K562 (cell line): ENCODE results near the gene TRMU. TPM values are rescaled to one million over a fixed set of nuclear protein-coding genes. Genes with fewer than 3 reads are reported as not detected.

Source experiments
- ATAC-seq: fragments of 200-7000 bp; cut with Tn5 transposase; 3 replicates; pipeline ENCODE4 v1.9.1; 2020; ENCODE audit warnings: moderate library complexity
- BruUV-seq: library from RNA; stranded (reverse); fragments of 400-500 nt; replicated peaks from 2 replicates; lab custom pipeline; 2021; lab: Mats Ljungman, UMichigan
- CTCF ChIA-PET: fragments of 300-600 bp; formaldehyde crosslinking; extraction: SDS; loops from one replicate; lab custom pipeline; 2021; ENCODE audit warnings: low intra/inter-chr PET ratio; lab: Yijun Ruan, JAX
- POLR2A ChIA-PET: fragments of 300-600, 350-650 bp; sonication (Branson Sonifier 250); formaldehyde crosslinking; extraction: SDS; loops from one replicate; lab custom pipeline; 2021; ENCODE audit warnings: antibody characterized with exemption, inconsistent platforms; lab: Yijun Ruan, JAX
- DNase-seq, 4 experiments: peaks; one replicate each; pipeline versions ENCODE4 v3.0.0 to v3.0.0-alpha.2; 2011 to 2018; ENCODE audit warnings: low spot score in 3 of 4, mixed read lengths in 3 of 4; ENCODE audit errors: extremely low read depth in 1 of 4
- FAIRE-seq: peaks from 2 replicates; lab custom pipeline; 2011; peaks lifted over from hg19 to GRCh38; lab: Jason Lieb, UNC
- H2AFZ ChIP-seq: 2 replicates; pipeline ENCODE4 v1.6.0; 2011; ENCODE audit warnings: low read depth, low read length, control low read depth, inconsistent platforms
- H3K27ac ChIP-seq: fragments of 200-600 bp; 3 replicates; pipeline ENCODE4 v1.8.0; 2011; ENCODE audit warnings: low read depth, mild to moderate bottlenecking, control low read depth, inconsistent platforms, low read length, moderate library complexity, mixed read lengths; ENCODE audit errors: extremely low read depth
- H3K27me3 ChIP-seq, 2 experiments: fragments of 300-600 bp in 1 of 2; 2 replicates in 1 of 2; 3 replicates in 1 of 2; pipeline versions ENCODE4 v1.6.0 to v1.8.0; 2011; ENCODE audit warnings: inconsistent platforms in 2 of 2, low read length in 2 of 2, mild to moderate bottlenecking in 1 of 2, mixed read lengths in 1 of 2, moderate library complexity in 1 of 2; ENCODE audit not compliant: control insufficient read depth in 2 of 2, insufficient read depth in 2 of 2
- H3K36me3 ChIP-seq: fragments of 300-600 bp; 3 replicates; pipeline ENCODE4 v1.8.0; 2011; ENCODE audit warnings: mild to moderate bottlenecking, low read length, inconsistent platforms; ENCODE audit not compliant: control insufficient read depth, insufficient read depth
- H3K4me1 ChIP-seq, 2 experiments: fragments of 200-600 bp in 1 of 2; replicated peaks in 1 of 2; 2 replicates in 1 of 2; 3 replicates in 1 of 2; pipeline versions ENCODE4 v1.5.1 to v1.8.0; 2011; ENCODE audit warnings: inconsistent platforms in 2 of 2, low read length in 2 of 2, mild to moderate bottlenecking in 1 of 2, mixed read lengths in 1 of 2, moderate library complexity in 1 of 2; ENCODE audit not compliant: control insufficient read depth in 2 of 2, insufficient read depth in 2 of 2
- H3K4me2 ChIP-seq: 2 replicates; pipeline ENCODE4 v1.6.1; 2011; ENCODE audit warnings: low read length, control low read depth, inconsistent platforms, mixed read lengths; ENCODE audit not compliant: insufficient read depth
- H3K4me3 ChIP-seq: fragments of 200-600 bp; sonication (generic), shearing (Covaris generic); 2 replicates; pipeline ENCODE4 v1.5.1; 2016; ENCODE audit warnings: control low read depth, inconsistent platforms
- H3K79me2 ChIP-seq: fragments of 200-600 bp; 3 replicates; pipeline ENCODE4 v1.8.0; 2011; ENCODE audit warnings: low read length, inconsistent platforms; ENCODE audit not compliant: control insufficient read depth, insufficient read depth
- H3K9ac ChIP-seq, 2 experiments: 2 replicates each; pipeline versions ENCODE4 v1.6.0 to v1.6.1; 2011; ENCODE audit warnings: low read depth in 2 of 2, low read length in 2 of 2, control low read depth in 1 of 2, inconsistent platforms in 1 of 2, mild to moderate bottlenecking in 1 of 2, mixed read lengths in 1 of 2; ENCODE audit not compliant: insufficient read depth in 1 of 2
- H3K9me1 ChIP-seq: one replicate; pipeline ENCODE4 v1.6.0; 2011; ENCODE audit warnings: inconsistent platforms, mild to moderate bottlenecking, low read length, moderate library complexity; ENCODE audit not compliant: control insufficient read depth, insufficient read depth
- H3K9me3 ChIP-seq: replicated peaks from 2 replicates; pipeline ENCODE4 v1.5.1; 2011; ENCODE audit warnings: low read depth, low read length, inconsistent platforms; ENCODE audit not compliant: control insufficient read depth, insufficient read depth
- H4K20me1 ChIP-seq: replicated peaks from 2 replicates; pipeline ENCODE4 v1.6.1; 2011; ENCODE audit warnings: low read length, inconsistent platforms, mixed read lengths; ENCODE audit not compliant: control insufficient read depth, insufficient read depth
- ATF7 ChIP-seq: fragments of 450-650 bp; IDR thresholded peaks from 2 replicates; pipeline ENCODE4 v1.7.1; 2014; ENCODE audit warnings: mild to moderate bottlenecking, moderate library complexity
- CREB3 ChIP-seq: fragments of 450-650 bp; conservative IDR thresholded peaks from 2 replicates; pipeline ENCODE4 v1.6.1; 2016; ENCODE audit warnings: missing genetic modification characterization, low read depth, mild to moderate bottlenecking, missing compliant biosample characterization, moderate library complexity
- DMBX1 ChIP-seq: fragments of 250-450 bp; sonication (Bioruptor Pico); IDR thresholded peaks from 2 replicates; pipeline ENCODE4 v1.8.0; 2022; ENCODE audit warnings: inconsistent platforms, mild to moderate bottlenecking, moderate library complexity, borderline replicate concordance
- EGR1 ChIP-seq: fragments of 450-650 bp; conservative IDR thresholded peaks from 2 replicates; pipeline ENCODE4 v1.6.1; 2017; ENCODE audit warnings: mild to moderate bottlenecking
- EWSR1 ChIP-seq: fragments of 450-650 bp; IDR thresholded peaks from 2 replicates; pipeline ENCODE4 v1.6.1; 2018; ENCODE audit warnings: borderline replicate concordance, mild to moderate bottlenecking, low read depth, moderate library complexity; ENCODE audit not compliant: partially characterized antibody
- KAT8 ChIP-seq: fragments of 450-650 bp; IDR thresholded peaks from 2 replicates; pipeline ENCODE4 v1.6.1; 2016; ENCODE audit warnings: low read depth, mild to moderate bottlenecking
- MAFF ChIP-seq: IDR thresholded peaks from 2 replicates; pipeline ENCODE4 v1.6.1; 2012; ENCODE audit warnings: low read length, improper control_type of control experiment
- NFE2 ChIP-seq: IDR thresholded peaks from 2 replicates; pipeline ENCODE4 v1.6.1; 2014; ENCODE audit warnings: antibody characterized with exemption, low read depth
- NRF1 ChIP-seq, 2 experiments: fragments of 450-650 bp; IDR thresholded peaks in 1 of 2; conservative IDR thresholded peaks in 1 of 2; 2 replicates each; pipeline ENCODE4 v1.6.1; 2014; ENCODE audit warnings: mild to moderate bottlenecking in 2 of 2
- RFX7 ChIP-seq: fragments of 250-450 bp; sonication (Bioruptor Pico); IDR thresholded peaks from 2 replicates; pipeline ENCODE4 v1.5.1; 2021; ENCODE audit warnings: mild to moderate bottlenecking
- SAFB ChIP-seq: fragments of 200-400 bp; formaldehyde crosslinking; IDR thresholded peaks from 2 replicates; pipeline ENCODE4 v1.6.1; 2017; ENCODE audit warnings: low read depth, low read length, borderline replicate concordance
- SMAD4 ChIP-seq: fragments of 250-450 bp; sonication (Bioruptor Pico); conservative IDR thresholded peaks from 2 replicates; pipeline ENCODE4 v1.8.0; 2021; ENCODE audit warnings: inconsistent platforms, mild to moderate bottlenecking, moderate library complexity
- TRIM28 ChIP-seq: fragments of 450-650 bp; IDR thresholded peaks from 2 replicates; pipeline ENCODE4 v1.6.1; 2017
- YBX1 ChIP-seq: fragments of 450-650 bp; IDR thresholded peaks from 2 replicates; pipeline ENCODE4 v1.7.1; 2016; ENCODE audit warnings: mild to moderate bottlenecking
- ZNF140 ChIP-seq: fragments of 250-450 bp; sonication (Bioruptor Pico); IDR thresholded peaks from 2 replicates; pipeline ENCODE4 v1.8.0; 2021; ENCODE audit warnings: moderate library complexity, mild to moderate bottlenecking, inconsistent platforms
- ZNF324 ChIP-seq: fragments of 250-450 bp; sonication (Bioruptor Pico); IDR thresholded peaks from 2 replicates; pipeline ENCODE4 v1.4.0; 2020; ENCODE audit warnings: mild to moderate bottlenecking
- WGBS: fragments of 100-300 bp; shearing (Covaris generic); methylation state at CpG from one replicate; pipeline ENCODE4 v1.1.6; 2016; ENCODE audit warnings: low coverage, mixed read lengths; ENCODE audit not compliant: insufficient coverage; ENCODE audit errors: missing lambda C conversion rate; 5-methylcytosine and 5-hydroxymethylcytosine counted together
- in situ Hi-C: fragments of 300-500 bp; cut with MboI; formaldehyde crosslinking; loops from 4 replicates; pipeline ENCODE4 v1.15.0; 2018; ENCODE audit warnings: inconsistent platforms, mixed read lengths
- intact Hi-C: fragments of 100-400 bp; cut with micrococcal nuclease; formaldehyde crosslinking; loops from 2 replicates; pipeline ENCODE4 v1.14.2; 2022
- polyA plus RNA-seq, 8 experiments: library from polyadenylated mRNA; depleted of rRNA in 4 of 8; stranded (reverse) in 5 of 8; unstranded in 3 of 8; fragments of >200 nt; fragmentation: Nextera tagmentation in 2 of 8; fragmentation: Illumina TruSeq in 1 of 8; extraction: Ambion mirVana in 2 of 8; extraction: Trizol in 1 of 8; gene quantifications; 2 replicates each; pipeline versions ENCODE4 v1.2.1 to v1.2.3, GENCODE V29; 2011 to 2014; ENCODE audit warnings: inconsistent platforms in 1 of 8, missing spikeins in 1 of 8
- total RNA-seq, 7 experiments: library from RNA; depleted of rRNA in 6 of 7; stranded (reverse); fragments of >200 nt in 6 of 7; fragmentation: Illumina TruSeq in 2 of 7; extraction: Trizol in 2 of 7; gene quantifications; 2 replicates each; pipeline versions ENCODE4 v1.2.1 to v1.2.3, GENCODE V29; 2011 to 2021; ENCODE audit warnings: low replicate concordance in 1 of 7
- TF ChIP-seq, protein P1 (sequence below): fragments of 450-650 bp; IDR thresholded peaks from 2 replicates; pipeline ENCODE4 v1.6.1; 2016; ENCODE audit warnings: low read depth

Gene TRMU
- total and polyA plus RNA-seq, 9 of the 15 experiments (the other 6 are each of a cell fraction or from before 2014, with no cell fraction given) = 2.3 to 49.9 (median 35.3) TPM

- H3K36me3 ChIP-seq = peaks cover 27% of the 10 kb centered on the region; the same call in 2 of the 3 replicates
- H3K4me1 ChIP-seq = peaks cover 2 to 19% of the 10 kb centered on the region in 2 experiments; a peak in 4 of 5 replicates
- in situ Hi-C loops = no loop called here
- no peak overlapping the region for H2AFZ ChIP-seq
- no peaks in the 10 kb centered on the region for H4K20me1 ChIP-seq
- H3K9me1 ChIP-seq = no peaks in the 10 kb centered on the region
- H3K4me3 ChIP-seq = no peak overlapping the region
- no peak overlapping the region for H3K4me2 ChIP-seq
- no peak overlapping the region for H3K27ac ChIP-seq
- BruUV-seq = no TSS peak
- H3K27me3 ChIP-seq = no peaks in the 10 kb centered on the region
- no peaks in the 10 kb centered on the region for H3K9me3 ChIP-seq
- DNase-seq (no peak), ATAC-seq (no peak), FAIRE-seq (no peak)
- intact Hi-C loops = loop anchor here (5.0 kb wide), 1 partner anchor 167 kb away; no protein-coding TSS in a partner anchor
- POLR2A ChIA-PET = interaction anchor here (0.5 to 1.4 kb wide), 3 partner anchors 18 to 151 kb away, joined by 3 read pairs; no protein-coding TSS in a partner anchor
- H3K79me2 ChIP-seq = peaks cover 28% of the 10 kb centered on the region
- CTCF ChIA-PET = no interaction called here
- no peak overlapping the region for H3K9ac ChIP-seq
- 94% methylated on average over 11 of the region's 13 CpGs for WGBS
- TF ChIP-seq CREB3 (tag) (no peak), TRIM28 (no peak), ZNF140 (CRISPR knock-in tag) (no peak), MAFF (no peak), ATF7 (no peak), NFE2 (no peak), EWSR1 (no peak), KAT8 (no peak), EGR1 (no peak), ZNF324 (CRISPR knock-in tag) (no peak), RFX7 (CRISPR knock-in tag) (no peak), DMBX1 (CRISPR knock-in tag) (no peak), SAFB (no peak), YBX1 (no peak), NRF1 (conservative IDR thresholded peaks at IDR 0.05 in 1 of 2, IDR thresholded peaks at IDR 0.05 in 1 of 2) (no peak), SMAD4 (CRISPR knock-in tag) (no peak)
- TF ChIP-seq, protein P1, sequence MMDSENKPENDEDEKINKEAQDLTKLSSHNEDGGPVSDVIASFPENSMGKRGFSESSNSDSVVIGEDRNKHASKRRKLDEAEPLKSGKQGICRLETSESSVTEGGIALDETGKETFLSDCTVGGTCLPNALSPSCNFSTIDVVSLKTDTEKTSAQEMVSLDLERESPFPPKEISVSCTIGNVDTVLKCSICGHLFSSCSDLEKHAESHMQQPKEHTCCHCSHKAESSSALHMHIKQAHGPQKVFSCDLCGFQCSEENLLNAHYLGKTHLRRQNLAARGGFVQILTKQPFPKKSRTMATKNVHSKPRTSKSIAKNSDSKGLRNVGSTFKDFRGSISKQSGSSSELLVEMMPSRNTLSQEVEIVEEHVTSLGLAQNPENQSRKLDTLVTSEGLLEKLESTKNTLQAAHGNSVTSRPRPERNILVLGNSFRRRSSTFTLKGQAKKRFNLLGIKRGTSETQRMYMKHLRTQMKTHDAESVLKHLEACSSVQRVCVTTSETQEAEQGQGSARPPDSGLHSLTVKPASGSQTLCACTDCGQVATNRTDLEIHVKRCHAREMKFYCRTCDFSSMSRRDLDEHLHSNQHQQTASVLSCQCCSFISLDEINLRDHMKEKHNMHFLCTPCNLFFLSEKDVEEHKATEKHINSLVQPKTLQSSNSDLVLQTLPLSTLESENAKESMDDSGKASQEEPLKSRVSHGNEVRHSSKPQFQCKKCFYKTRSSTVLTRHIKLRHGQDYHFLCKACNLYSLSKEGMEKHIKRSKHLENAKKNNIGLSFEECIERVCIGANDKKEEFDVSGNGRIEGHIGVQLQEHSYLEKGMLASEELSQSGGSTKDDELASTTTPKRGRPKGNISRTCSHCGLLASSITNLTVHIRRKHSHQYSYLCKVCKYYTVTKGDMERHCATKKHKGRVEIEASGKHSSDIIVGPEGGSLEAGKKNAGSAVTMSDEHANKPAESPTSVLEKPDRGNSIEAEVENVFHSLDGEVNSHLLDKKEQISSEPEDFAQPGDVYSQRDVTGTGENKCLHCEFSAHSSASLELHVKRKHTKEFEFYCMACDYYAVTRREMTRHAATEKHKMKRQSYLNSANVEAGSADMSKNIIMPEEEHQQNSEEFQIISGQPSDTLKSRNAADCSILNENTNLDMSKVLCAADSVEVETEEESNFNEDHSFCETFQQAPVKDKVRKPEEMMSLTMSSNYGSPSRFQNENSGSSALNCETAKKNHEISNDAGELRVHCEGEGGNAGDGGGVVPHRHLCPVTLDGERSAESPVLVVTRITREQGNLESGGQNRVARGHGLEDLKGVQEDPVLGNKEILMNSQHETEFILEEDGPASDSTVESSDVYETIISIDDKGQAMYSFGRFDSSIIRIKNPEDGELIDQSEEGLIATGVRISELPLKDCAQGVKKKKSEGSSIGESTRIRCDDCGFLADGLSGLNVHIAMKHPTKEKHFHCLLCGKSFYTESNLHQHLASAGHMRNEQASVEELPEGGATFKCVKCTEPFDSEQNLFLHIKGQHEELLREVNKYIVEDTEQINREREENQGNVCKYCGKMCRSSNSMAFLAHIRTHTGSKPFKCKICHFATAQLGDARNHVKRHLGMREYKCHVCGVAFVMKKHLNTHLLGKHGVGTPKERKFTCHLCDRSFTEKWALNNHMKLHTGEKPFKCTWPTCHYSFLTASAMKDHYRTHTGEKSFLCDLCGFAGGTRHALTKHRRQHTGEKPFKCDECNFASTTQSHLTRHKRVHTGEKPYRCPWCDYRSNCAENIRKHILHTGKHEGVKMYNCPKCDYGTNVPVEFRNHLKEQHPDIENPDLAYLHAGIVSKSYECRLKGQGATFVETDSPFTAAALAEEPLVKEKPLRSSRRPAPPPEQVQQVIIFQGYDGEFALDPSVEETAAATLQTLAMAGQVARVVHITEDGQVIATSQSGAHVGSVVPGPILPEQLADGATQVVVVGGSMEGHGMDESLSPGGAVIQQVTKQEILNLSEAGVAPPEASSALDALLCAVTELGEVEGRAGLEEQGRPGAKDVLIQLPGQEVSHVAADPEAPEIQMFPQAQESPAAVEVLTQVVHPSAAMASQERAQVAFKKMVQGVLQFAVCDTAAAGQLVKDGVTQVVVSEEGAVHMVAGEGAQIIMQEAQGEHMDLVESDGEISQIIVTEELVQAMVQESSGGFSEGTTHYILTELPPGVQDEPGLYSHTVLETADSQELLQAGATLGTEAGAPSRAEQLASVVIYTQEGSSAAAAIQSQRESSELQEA = no peak
Observed at GRCh38 chr22:46299101-46299500, 36.4 kb upstream of the TRMU start.
